WI38 (cell line): ENCODE results near the gene DOCK1.

Experiments
- H3K4me3 ChIP-seq: 2 replicates; pipeline ENCODE4 v1.5.1; 2011; ENCODE audit warnings: low read depth, mild to moderate bottlenecking, control low read depth, low read length
- CTCF ChIP-seq: IDR thresholded peaks from 2 replicates; pipeline ENCODE4 v1.5.1; 2012; ENCODE audit warnings: low read depth, mild to moderate bottlenecking, control low read depth, low read length

DOCK1 gene

GRCh38 chr10:127496035-127496434 lies 590.8 kb downstream of the DOCK1 start:
- no peak overlapping the region for H3K4me3 ChIP-seq
- no peak for TF ChIP-seq CTCF

GRCh38 chr10:127497685-127498084 lies 592.5 kb downstream of the DOCK1 start:
- TF ChIP-seq CTCF: no peak
- no peak overlapping the region for H3K4me3 ChIP-seq

GRCh38 chr10:127498087-127498486 lies 592.9 kb downstream of the DOCK1 start:
- H3K4me3 ChIP-seq: no peak overlapping the region

GRCh38 chr10:127500127-127500526 lies 594.9 kb downstream of the DOCK1 start:
- TF ChIP-seq CTCF: no peak
- no peak overlapping the region for H3K4me3 ChIP-seq

More at GRCh38 chr10:127498087-127498486, 592.9 kb downstream of the DOCK1 start:
- TF ChIP-seq CTCF: no peak
